ENCODE data around the gene CENPS.

DNA sequence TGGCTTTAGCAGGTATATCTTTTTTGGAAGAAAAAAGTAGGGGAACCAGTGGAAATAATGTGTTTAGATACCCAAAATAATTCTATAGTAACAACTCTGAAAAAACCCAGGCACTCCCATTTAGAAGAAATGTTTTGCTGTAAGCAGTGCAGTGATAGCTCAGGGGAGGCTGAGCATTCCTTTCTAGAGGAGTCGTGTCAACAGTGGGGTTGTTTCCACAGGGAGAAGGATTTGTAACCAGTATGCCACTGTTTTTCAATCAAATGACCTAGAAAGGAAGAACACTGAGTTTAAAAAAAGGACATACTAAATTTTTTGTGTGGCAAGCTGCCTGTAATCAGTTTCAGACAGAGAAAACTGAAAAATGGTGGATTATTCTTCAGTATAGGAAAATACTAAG lies 29.0 kb upstream of the CENPS start:
- TF ChIP-seq, protein P1, sequence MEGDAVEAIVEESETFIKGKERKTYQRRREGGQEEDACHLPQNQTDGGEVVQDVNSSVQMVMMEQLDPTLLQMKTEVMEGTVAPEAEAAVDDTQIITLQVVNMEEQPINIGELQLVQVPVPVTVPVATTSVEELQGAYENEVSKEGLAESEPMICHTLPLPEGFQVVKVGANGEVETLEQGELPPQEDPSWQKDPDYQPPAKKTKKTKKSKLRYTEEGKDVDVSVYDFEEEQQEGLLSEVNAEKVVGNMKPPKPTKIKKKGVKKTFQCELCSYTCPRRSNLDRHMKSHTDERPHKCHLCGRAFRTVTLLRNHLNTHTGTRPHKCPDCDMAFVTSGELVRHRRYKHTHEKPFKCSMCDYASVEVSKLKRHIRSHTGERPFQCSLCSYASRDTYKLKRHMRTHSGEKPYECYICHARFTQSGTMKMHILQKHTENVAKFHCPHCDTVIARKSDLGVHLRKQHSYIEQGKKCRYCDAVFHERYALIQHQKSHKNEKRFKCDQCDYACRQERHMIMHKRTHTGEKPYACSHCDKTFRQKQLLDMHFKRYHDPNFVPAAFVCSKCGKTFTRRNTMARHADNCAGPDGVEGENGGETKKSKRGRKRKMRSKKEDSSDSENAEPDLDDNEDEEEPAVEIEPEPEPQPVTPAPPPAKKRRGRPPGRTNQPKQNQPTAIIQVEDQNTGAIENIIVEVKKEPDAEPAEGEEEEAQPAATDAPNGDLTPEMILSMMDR (IDR thresholded peaks at IDR 0.05): no peak
- TF ChIP-seq EZH2 (IDR thresholded peaks at IDR 0.05; ENCODE audit: borderline replicate concordance, insufficient read depth, low read depth, low read length, poor library complexity, severe bottlenecking): no peak

Measured in B cell (primary cell).